ENCODE data around the gene L1TD1.
"Not testable (repeated sequence)": the region's sequence is repeated elsewhere in the genome, so short reads cannot be mapped to it uniquely, and the experiment has no call there.

Gene L1TD1

GRCh38 chr1:62208087-62208486, 13.4 kb downstream of the L1TD1 start:
- no peak for FAIRE-seq

- no peak for FAIRE-seq
Measured at GRCh38 chr1:62208970-62209369, 14.3 kb downstream of the L1TD1 start.

GRCh38 chr1:62209931-62210595, 15.4 kb downstream of the L1TD1 start:
- FAIRE-seq, result no peak

DNA sequence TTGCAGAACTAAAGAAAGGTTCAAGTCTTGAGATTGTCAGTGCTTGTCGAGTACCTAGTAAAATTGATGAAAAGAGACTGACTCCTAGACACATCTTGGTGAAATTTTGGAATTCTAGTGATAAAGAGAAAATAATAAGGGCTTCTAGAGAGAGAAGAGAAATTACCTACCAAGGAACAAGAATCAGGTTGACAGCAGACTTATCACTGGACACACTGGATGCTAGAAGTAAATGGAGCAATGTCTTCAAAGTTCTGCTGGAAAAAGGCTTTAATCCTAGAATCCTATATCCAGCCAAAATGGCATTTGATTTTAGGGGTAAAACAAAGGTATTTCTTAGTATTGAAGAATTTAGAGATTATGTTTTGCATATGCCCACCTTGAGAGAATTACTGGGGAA, 16.3 kb downstream of the L1TD1 start:
- no peak for FAIRE-seq

DNA sequence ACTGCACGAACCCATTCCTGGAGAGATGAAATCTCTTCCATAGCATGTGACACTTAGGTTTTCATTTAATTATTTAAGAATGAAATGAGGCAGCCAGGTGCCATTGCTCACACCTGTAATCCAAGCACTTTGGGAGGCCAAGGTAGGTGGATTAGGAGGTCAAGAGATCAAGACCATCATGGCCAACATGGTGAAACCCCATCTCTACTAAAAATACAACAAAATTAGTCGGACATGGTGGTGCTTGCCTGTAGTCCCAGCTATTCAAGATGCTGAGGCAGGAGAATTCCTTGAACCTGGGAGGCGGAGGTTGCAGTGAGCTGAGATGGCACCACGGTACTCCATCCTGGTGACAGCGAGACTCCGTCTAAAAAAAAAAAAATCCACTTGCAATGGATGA, 17.8 kb downstream of the L1TD1 start:
- FAIRE-seq, result no peak

- FAIRE-seq, result no peak
Measured at GRCh38 chr1:62213075-62213914, 18.6 kb downstream of the L1TD1 start.

DNA sequence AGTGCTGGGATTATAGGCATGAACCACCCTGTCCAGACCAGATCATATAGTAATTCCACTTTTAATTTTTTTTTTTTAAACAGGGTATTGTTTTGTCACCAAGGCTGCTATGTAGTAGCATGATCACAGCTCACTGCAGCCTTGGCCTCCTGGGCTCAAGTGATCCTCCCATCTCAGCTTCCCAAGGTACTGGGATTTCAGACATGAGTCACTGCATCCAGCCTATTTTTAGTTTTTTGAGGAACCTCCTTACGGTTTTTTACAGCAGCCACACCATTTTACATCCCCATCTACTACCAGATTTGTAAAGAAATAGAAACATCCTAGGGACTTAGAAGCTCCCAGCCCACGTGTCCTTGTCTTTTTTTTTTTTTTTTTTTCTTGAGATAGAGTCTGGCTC, 24.0 kb downstream of the L1TD1 start:
- no peak for FAIRE-seq

GRCh38 chr1:62220456-62220855, 25.8 kb downstream of the L1TD1 start:
- FAIRE-seq, result not testable (repeated sequence)

DNA sequence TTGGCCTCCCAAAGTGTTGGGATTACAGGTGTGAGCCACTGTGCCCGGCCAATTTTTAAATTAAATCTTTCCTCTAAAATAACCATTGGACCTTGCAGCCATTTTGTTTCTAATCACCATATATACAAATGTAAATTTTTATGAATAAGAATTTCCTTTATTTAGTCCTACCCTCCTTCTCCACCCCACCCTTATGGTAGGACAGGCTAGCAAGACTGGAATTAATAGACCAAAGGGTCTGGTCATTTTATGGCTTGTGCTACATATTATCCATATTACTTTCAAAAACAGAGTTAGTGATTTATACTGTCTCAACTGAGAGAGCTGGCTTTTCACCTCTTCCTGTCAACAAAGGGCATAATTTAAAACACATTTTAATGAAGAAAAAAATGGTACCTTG, 26.5 kb downstream of the L1TD1 start:
- FAIRE-seq, result no peak

DNA sequence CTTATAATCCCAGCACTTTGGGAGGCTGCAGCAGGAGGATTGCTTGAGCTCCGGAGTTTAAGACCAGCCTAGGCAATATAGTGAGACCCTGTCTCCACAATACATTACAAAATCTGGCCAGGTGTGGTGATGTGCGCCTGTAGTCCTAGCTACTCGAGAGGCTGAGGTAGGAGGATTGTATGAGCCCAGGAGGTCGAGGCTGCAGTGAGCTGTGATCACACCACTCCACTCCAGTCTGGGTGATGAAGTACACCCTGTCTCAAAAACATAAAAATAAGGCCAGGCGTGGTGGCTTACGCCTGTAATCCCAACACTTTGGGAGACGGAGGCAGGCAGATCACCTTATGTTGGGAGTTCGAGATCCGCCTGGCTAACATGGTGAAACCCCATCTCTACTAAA, 27.7 kb downstream of the L1TD1 start:
- FAIRE-seq, result no peak

- no peak for FAIRE-seq
Measured at GRCh38 chr1:62224182-62224581, 29.5 kb downstream of the L1TD1 start.

GRCh38 chr1:62227496-62227895, 32.8 kb downstream of the L1TD1 start:
- no peak for FAIRE-seq

DNA sequence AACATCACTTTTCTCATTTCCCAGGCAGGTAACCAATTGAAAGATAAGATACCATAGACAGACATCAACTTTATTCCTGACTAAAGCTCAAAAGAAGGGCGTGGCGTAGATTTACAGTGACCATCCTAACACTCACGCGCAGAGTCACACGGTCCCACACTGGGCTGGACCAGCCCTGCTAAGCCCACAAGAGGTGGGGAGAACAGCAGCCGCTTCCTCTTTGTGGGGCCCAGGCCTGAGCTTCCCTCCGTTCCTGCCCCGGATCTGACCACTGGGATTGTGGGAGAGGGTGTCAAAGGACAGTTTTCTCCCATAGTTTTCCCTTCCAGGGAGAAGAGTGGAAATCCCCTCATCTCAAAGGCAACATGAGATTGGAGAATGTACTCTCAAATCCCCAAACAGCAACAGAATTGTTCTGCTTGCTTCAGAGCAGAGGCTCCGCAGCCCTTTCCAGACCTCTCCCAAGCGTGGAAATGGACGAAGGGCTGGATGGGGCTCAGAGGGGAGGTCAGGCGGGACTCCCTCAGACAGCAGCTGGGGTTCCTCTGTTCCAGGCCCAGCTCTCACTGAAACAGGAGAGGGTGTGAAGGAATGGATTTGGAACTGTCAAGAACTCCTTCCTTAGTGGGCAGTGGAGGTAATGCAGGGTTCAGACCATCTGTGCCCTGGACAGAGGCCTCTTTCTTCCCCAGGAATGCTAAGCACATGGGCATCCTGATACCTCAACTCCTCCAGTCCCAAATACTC, 33.7 kb downstream of the L1TD1 start:
- FAIRE-seq, result no peak

DNA sequence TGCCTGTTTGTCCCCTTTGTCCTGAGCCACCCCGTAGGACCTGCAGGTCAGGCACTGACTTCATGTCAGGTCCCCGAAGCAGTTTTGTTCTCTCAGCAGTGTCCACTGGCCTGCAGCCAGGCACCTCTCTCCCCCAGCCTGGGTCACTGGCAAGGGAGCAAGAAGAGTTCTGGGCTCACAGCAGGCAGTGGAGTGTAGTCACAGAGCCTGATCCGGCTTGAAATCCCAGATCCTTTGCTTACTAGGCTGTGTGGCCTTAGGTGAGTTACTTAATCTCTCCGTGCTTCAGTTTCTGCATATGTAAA, 34.2 kb downstream of the L1TD1 start:
- FAIRE-seq, result no peak

GRCh38 chr1:62229468-62229867, 34.8 kb downstream of the L1TD1 start:
- no peak for FAIRE-seq

- no peak for FAIRE-seq
Measured at GRCh38 chr1:62229932-62230331, 35.3 kb downstream of the L1TD1 start.

GRCh38 chr1:62230718-62231117, 36.1 kb downstream of the L1TD1 start:
- no peak for FAIRE-seq

- no peak for FAIRE-seq
Measured at GRCh38 chr1:62232871-62233278, 38.2 kb downstream of the L1TD1 start.

GRCh38 chr1:62233926-62234450, 39.3 kb downstream of the L1TD1 start:
- FAIRE-seq, result no peak

DNA sequence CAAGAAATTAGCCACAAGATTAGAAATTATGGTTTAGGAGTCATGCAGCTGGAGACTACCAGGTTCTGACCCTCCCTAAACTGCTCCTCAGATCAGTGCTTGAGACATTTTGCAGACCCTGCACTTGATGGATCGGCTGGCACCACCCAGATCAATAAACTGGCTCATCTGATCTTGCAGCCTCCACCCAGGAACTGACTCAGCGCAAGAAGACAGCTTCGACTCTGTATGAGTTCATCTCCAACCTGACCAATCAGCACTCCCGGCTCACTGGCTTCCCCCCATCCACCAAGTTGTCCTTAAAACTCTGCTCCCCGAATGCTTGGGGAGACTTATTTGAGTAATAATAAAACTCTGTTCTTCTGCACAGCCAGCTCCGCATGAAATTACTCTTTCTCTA, 40.0 kb downstream of the L1TD1 start:
- FAIRE-seq, result no peak

DNA sequence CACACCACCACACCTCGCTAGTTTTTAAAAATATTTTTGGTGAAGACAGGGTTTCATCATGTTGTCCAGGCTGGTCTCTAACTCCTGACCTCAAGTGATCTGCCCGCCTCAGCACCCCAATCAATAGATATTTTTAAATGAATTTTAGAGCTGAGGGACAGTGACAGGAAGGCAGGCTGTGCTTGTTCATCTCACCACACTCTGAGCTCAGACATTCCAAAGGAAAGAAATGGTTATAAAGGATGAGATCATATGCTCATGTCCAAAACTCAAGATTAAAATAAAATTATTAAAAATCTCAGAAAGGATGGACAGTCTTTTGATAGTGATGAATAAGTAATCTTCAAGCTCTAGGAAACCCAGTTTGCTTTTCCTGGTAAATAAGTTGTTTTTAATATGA, 40.9 kb downstream of the L1TD1 start:
- FAIRE-seq, result no peak

GRCh38 chr1:62237361-62237760, 42.7 kb downstream of the L1TD1 start:
- FAIRE-seq, result no peak

GRCh38 chr1:62237950-62238374, 43.3 kb downstream of the L1TD1 start:
- no peak for FAIRE-seq

DNA sequence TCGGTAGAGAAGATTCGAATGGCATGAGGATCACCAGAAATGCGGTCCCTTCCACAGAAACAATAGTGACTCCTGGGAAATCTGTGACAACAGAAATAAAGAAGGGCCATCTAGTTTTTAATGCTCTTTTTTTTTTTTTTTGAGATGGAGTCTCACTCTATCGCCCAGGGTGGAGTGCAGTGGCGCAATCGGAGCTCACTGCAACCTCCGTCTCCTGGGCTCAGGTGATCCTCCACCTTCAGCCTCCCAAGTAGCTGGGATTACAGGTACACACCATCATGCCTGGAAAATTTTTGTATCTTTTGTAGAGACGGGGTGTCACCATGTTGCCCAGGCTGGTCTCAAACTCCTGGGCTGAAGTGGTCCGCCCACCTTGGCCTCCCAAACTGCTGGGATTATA, 43.9 kb downstream of the L1TD1 start:
- FAIRE-seq, result no peak
